Measurements from ENCODE around the gene ACVR1C. TPM values are rescaled to one million over a fixed set of nuclear protein-coding genes. Genes with fewer than 3 reads are reported as not detected.

The ACVR1C gene
- total and polyA plus RNA-seq, 8 donors = 0.29 to 1.6 (median 0.37) TPM

GRCh38 chr2:157603198-157603597, 25.5 kb downstream of the ACVR1C start:
- DNase-seq (no peak), ATAC-seq (no peak)
- H3K4me1 ChIP-seq = no peaks in the 10 kb centered on the region
- no peaks in the 10 kb centered on the region for H3K36me3 ChIP-seq
- H3K4me3 ChIP-seq = no peak overlapping the region
- H3K27ac ChIP-seq = no peak overlapping the region
- TF ChIP-seq, protein P1, sequence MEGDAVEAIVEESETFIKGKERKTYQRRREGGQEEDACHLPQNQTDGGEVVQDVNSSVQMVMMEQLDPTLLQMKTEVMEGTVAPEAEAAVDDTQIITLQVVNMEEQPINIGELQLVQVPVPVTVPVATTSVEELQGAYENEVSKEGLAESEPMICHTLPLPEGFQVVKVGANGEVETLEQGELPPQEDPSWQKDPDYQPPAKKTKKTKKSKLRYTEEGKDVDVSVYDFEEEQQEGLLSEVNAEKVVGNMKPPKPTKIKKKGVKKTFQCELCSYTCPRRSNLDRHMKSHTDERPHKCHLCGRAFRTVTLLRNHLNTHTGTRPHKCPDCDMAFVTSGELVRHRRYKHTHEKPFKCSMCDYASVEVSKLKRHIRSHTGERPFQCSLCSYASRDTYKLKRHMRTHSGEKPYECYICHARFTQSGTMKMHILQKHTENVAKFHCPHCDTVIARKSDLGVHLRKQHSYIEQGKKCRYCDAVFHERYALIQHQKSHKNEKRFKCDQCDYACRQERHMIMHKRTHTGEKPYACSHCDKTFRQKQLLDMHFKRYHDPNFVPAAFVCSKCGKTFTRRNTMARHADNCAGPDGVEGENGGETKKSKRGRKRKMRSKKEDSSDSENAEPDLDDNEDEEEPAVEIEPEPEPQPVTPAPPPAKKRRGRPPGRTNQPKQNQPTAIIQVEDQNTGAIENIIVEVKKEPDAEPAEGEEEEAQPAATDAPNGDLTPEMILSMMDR (IDR thresholded peaks at IDR 0.05) = no peak
- no peaks in the 10 kb centered on the region for H3K27me3 ChIP-seq
- intact Hi-C loops (cut with DNase I) = no loop called here
- no peaks in the 10 kb centered on the region for H3K9me3 ChIP-seq

- H3K27me3 ChIP-seq = peaks cover 0 to 14% of the 10 kb centered on the region in 2 donors
- no peak overlapping the region for H3K4me3 ChIP-seq
- no peaks in the 10 kb centered on the region for H3K4me1 ChIP-seq
- ATAC-seq = no peak
- no peak overlapping the region for H3K27ac ChIP-seq
- intact Hi-C loops (cut with DNase I) = no loop called here
- no peak for DNase-seq
- H3K36me3 ChIP-seq = no peaks in the 10 kb centered on the region
- no peaks in the 10 kb centered on the region for H3K9me3 ChIP-seq
- TF ChIP-seq, protein P1 (IDR thresholded peaks at IDR 0.05) = no peak
Measured at GRCh38 chr2:157601807-157602206, 26.9 kb downstream of the ACVR1C start.

- Histone ChIP-seq H3K27me3 (peaks cover 0 to 21% of the 10 kb centered on the region in 2 donors), H3K4me3 (peak overlapping the region; percentile 6 to 20), H3K36me3 (no peaks in the 10 kb centered on the region), H3K4me1 (no peaks in the 10 kb centered on the region), H3K9me3 (no peaks in the 10 kb centered on the region), H3K27ac (no peak overlapping the region)
- intact Hi-C loops (cut with DNase I) = no loop called here
- peak in 3 of 4 donors; percentile 15 to 80 (median 32) for DNase-seq
- peak; percentile 90 for ATAC-seq
- TF ChIP-seq, protein P1 (IDR thresholded peaks at IDR 0.05) = peak in 1 of 2 donors; percentile 29
Measured at GRCh38 chr2:157596992-157597681, 31.5 kb downstream of the ACVR1C start.

GRCh38 chr2:157593411-157593810, 35.3 kb downstream of the ACVR1C start:
- Histone ChIP-seq H3K27me3 (peaks cover 0 to 21% of the 10 kb centered on the region in 2 donors), H3K36me3 (no peaks in the 10 kb centered on the region), H3K4me3 (no peak overlapping the region), H3K27ac (no peak overlapping the region), H3K4me1 (no peaks in the 10 kb centered on the region), H3K9me3 (no peaks in the 10 kb centered on the region)
- no peak for DNase-seq
- ATAC-seq = no peak
- intact Hi-C loops (cut with DNase I) = no loop called here
- TF ChIP-seq, protein P1 (IDR thresholded peaks at IDR 0.05) = no peak

DNA sequence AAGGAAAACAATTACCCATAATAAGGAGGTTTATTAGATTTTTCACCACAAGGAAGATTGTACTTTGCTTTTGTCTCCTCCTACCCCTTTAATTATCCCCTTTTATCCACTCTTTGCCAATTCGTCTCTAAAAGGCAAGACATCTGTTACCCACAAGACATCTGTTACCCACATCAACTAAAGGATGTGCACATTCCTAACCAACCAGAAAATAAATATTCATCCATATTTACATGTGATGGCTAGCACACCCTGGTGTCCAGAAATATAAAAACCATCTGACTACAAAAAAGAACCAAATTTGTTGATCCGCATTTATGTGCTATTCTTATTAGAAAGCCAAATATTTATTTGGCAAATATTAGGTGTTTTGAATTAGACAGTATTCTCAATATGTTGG, 35.7 kb downstream of the ACVR1C start:
- no peak for DNase-seq

More for the DNA sequence above, 35.7 kb downstream of the ACVR1C start:
- Histone ChIP-seq H3K27me3 (peaks cover 0 to 19% of the 10 kb centered on the region in 2 donors), H3K4me1 (no peaks in the 10 kb centered on the region), H3K27ac (no peak overlapping the region), H3K9me3 (no peaks in the 10 kb centered on the region), H3K36me3 (no peaks in the 10 kb centered on the region), H3K4me3 (no peak overlapping the region)
- TF ChIP-seq, protein P1 (IDR thresholded peaks at IDR 0.05) = no peak
- intact Hi-C loops (cut with DNase I) = no loop called here
- ATAC-seq = no peak

Data from left lung (tissue), 10 donors.